ENCODE measurements around the gene PLEKHH2.

The PLEKHH2 gene

GRCh38 chr2:43812006-43812405 is 174.9 kb downstream of the PLEKHH2 start:
- DNase-seq (ENCODE audit: low spot score), result no peak

- no peak for DNase-seq (ENCODE audit: low spot score)
Measured at GRCh38 chr2:43812947-43813346, 175.9 kb downstream of the PLEKHH2 start.

- DNase-seq (ENCODE audit: low spot score), result no peak
Measured at GRCh38 chr2:43814711-43815110, 177.7 kb downstream of the PLEKHH2 start.
